Stimulated activated CD8-positive, alpha-beta memory T cell treated with anti-CD3 and anti-CD28 coated beads, Interleukin-4, amount 100 ng/mL, for 48 hours (primary cell): ENCODE results near the gene WDR59.
"Not testable (repeated sequence)": the region's sequence is repeated elsewhere in the genome, so short reads cannot be mapped to it uniquely, and the experiment has no call there.

ENCODE experiments used
- DNase-seq: peaks from one replicate; pipeline ENCODE4 v3.0.0-alpha.2; 2020

WDR59 gene

DNA sequence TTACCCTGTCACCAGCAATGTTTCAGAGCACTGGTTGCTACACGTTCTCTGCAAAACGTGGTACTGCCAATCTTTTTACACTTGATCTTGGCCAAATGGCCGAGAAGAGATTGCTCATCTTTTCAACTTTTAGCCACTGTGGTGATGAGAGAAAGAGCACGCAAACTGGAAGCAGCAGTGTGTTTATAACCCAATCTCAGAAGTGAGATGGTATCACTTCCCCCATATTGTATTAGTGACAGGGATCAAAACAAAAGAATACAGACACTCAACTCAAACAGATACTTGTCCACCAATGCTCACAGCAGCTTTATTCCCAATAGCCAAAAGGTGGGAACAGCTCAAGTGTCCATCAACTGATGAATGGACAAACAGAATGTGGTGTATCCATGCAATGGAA is 138.2 kb downstream of the WDR59 start:
- no peak for DNase-seq

DNA sequence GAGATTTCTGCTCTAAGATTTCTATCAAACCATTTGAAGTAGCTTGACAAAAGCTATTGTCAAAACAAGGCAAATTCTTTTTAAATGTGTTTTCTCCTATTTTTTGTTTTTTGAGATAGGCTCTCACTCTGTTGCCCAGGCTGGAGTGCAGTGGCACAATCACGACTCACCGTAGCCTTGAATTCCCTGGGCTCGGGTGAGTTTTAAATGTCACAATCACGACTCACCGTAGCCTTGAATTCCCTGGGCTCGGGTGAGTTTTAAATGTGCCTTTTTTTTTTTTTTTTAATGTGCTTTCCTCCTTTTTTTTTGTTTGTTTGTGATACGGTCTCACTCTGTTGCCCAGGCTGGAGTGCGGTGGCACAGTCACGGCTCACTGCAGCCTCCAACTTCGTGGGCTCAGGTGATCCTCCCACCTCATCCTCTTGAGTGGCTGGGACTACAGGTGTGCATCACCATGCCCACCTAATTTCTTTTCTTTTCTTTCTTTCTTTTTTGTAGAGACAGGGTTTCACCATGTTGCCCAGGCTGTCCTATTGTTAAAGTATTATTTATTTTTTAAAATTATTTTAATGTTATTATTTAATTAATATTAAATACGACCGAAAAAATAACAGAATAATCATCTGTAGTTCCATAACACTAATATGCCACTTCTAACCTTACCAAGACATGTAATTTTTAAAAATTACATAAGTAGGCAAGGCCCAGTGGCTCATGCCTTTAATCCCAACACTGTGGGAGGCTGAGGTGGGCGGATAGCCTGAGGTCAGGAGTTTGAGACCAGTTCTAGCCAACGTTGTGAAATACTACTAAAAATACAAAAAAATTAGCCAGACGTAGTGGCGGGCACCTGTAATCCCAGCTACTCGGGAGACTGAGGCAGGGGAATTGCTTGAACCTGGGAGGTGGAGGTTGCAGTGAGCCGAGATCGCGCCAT is 140.6 kb downstream of the WDR59 start:
- DNase-seq: no peak

DNA sequence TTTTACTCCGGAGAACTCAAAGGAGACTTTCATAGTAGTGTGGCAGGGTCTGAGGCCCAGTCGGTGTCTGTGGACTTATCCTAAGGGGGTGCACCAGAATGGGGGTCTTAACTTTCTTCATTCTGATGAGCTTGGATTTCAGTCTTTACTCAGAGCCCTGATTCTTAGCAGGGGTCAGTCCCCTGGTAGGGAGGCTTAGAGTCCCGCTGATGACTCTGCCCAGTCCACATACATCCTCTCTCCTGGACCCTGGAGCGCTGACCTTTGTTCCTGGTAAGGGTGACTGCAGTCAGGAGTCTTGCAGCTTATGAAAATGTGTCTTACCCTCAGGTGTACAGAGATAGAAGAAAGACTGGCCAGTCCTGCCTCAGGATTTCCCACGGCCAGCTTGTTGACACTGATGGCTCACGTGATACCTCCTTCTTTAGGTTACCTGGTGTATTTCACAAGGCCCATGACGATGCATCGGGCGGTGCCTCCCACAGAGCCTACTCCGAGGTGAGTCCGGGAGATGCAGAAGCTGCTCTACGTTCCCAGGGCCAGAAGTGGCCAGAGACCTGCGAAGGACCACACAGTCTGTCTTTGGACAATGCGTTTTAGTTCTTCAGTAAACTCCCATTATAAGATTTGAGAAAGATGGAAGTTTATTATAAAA is 141.4 kb downstream of the WDR59 start:
- DNase-seq: not testable (repeated sequence)

DNA sequence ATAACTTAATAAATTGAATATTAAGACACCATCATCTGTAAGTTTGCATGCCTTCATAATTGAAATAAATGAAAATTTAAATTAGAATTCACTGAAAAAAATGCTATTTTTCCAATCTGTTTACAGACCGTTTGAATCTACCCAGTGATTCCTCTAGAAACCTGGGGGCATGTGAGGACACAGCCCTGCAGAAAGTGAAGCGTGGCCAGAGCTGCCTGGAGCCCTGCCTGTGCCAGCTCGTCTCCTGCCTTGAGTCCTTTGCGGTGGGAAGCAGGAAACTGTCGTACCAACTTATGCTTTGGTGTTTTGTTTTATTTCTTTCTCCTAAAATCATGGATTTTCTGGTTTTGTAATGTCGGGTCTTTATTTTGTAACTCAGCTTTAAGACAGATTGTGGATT is 142.5 kb downstream of the WDR59 start:
- no peak for DNase-seq

DNA sequence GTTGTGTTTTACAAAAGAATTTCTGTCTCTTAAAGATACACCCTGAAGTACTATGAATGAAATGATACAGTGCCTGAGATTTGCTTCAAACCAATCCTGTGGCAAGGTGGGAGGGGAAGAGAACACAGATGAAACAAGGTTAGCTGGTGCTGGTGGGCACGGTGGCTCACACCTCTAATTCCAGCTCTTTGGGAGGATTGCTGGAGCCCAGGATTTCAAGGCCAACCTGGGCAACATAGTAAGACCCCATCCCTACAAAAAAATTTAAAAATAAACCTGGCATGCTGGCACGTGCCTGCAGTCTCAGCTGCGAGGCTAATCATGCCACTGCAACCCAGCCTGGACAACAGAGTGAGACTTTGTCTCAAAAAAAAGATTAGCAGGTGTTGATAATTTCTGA is 143.0 kb downstream of the WDR59 start:
- DNase-seq: no peak

DNA sequence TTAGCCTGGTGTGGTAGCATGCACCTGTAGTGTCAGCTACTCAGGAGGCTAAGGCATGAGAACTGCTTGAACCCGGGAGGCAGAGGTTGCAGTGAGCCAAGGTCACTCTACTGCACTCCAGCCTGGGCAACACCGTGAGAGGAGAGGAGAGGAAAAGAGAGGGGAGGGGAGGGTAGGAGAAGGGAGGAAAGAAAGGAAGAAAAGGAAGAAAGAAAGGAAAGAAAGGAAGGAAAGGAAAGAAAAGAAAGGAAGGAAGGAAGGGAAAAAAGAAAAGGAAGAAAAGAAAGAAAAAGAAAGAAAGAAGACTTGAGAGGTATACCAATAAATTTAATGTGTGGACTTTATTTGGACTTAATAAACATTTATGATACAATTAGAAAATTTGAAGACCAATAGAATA is 143.5 kb downstream of the WDR59 start:
- DNase-seq: no peak

DNA sequence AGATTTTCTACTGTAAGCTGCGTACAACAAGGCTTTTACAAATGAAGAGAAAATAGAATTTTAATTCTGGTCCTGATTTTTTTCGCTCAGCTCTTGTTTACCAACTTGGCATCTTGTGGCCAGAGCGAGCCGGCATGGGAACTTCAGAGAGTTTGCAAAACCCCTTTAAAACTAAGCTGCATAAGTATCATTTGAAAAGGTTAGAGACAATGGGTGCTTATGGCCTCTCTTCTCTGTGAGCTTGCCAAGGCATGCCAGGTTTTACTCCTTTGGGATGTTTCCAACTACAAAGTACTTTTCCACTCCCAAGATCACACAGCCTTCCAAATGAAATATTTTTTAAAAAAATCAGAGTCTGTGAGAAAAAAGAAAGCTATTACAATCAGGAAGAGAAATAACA is 147.9 kb downstream of the WDR59 start:
- no peak for DNase-seq

DNA sequence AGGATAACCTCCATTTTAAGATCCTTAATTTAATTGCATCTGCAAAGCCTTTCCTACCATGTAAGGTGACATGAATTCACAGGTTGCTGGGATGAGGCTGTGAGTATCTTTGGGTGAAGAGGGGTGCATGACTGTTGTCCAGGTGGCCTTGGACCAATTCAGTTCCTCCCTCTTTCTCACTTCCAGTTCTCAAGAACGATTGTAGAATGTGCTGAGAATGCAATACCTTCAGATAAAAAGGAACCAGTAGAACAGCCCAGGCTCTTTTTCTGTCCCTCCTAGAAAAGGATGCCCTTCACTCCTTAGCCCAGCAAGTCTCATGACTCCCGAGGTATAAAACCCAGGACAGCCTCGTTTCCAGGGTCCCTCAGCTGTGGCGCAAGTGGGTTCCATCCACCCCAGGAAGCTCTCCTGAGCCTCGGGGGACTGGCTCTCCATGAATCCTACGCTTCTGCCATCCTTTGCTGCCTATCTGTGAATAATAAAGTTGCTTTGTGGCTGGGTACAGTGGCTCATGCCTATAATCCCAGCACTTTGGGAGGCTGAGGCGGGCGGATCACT is 148.7 kb downstream of the WDR59 start:
- no peak for DNase-seq

DNA sequence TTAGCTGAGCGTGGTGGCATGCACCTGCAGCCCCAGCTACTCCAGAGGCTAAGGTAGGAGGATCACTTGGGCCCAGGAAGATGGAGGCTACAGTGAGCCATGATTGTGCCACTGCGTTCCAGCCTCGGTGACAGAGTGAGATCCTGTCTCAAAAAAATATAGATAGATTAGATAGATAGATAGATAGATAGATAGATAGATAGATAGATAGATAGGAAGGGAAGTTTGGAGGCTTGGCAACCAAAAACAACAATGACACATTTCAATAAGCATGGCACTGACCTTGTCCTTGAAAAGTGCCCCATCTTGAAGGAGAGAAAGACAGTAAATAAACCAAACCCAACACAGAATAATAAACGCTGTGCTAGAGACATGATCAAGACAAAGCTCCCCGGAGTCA is 152.7 kb downstream of the WDR59 start:
- no peak for DNase-seq

DNA sequence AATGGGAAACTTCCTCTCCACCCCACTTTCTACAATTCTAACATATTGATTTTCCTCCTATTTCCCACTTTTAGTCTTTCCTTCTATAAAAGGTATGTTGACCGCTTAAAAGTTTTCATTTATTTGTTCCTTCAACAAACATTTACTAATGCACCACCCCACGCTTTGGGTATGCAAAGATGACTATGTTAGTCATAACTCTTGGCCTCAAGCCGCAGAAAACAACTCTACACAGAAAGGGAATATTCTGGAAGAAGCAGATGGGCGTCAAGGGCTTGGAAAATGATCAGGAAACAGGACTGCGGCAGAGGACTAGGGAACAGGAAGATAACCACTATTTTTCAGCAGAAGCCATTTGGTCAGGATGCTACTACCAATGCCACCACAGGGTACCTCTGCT is 153.5 kb downstream of the WDR59 start:
- DNase-seq: no peak

DNA sequence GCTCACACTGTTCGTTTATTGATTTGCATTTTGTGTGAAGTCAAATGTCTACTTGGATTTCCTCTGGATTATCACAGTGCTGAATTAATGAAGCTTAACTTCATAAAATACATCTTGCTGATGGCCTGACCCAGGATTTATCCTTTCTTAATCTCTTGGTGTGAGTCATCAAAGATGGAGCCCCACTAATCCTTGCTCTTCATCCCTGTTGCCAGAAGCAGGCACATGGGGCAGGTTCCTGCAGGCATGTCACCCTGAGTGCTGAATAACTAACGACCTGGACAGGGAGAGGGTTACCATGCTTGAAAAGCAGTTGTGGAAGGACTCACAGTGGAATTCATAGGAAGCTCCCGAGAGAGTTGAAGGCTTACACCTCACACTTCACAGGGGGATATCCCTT is 154.3 kb downstream of the WDR59 start:
- no peak for DNase-seq

DNA sequence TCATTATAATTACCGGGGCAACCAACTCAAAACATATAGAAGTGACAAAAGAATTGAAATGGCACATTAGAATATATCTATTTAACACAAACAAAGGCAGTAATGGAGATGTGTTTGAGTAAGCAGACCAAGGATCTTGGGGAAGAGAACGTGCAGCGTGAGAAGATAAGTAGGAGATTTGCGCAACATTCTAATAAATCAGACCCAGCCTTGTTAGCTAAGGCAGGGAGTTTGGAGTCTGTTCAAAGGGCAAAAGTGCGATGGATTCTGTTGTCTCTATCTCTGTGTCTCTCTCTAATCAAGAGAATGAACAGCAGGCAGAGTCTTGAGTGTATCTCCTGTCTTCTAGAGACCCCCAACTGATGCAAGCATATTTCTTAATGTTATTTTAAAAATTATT is 155.3 kb downstream of the WDR59 start:
- DNase-seq: no peak

DNA sequence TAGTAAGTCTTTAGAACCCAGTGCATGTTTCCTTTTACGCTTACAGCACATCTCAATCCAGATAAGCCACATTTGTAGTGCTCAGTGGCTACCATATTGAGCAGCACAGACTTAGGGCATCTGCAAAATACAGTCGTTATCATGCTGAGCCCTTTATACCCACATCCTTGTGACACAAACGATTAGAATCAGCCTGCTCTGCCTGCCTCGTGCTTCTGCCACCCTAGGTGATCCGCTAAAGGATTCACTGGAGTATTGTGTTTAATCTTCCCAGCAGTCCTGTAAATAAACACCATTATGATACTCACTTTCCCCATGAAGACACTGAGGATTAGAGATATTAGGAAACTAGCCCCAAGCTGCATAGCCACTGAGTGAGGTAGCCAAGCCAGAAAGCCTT is 159.0 kb downstream of the WDR59 start:
- DNase-seq: no peak

DNA sequence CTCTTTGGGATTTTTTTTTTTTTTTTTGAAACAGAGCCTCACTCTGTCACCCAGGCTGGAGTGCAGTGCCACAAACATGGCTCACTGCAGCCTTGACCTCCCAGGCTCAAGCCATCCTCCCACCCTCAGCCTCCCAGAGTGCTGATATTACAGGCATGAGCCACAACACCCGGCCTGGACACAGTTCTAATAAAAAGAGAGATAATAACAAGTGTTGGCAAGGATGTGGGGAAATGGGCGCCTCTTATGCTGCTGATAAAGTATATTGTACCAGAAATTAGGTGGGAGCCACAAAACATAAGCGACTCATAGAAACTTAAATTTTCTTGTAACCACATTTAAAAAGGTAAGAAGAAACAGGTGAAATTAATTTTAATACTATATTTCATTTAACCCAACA is 159.9 kb downstream of the WDR59 start:
- DNase-seq: no peak
